GM18502 (cell line): ENCODE measurements around the gene RNF213.

Experiments
- ATAC-seq: cut with Tn5 transposase; IDR thresholded peaks from one replicate; pipeline ENCODE4 v1.9.1; 2021; ENCODE audit warnings: mild to moderate bottlenecking; ENCODE audit not compliant: unreplicated experiment, poor library complexity

Gene RNF213

GRCh38 chr17:80363120-80363515, 102.5 kb downstream of the RNF213 start:
- ATAC-seq: no peak

GRCh38 chr17:80363518-80364090, 103.0 kb downstream of the RNF213 start:
- no peak for ATAC-seq

GRCh38 chr17:80364091-80364691, 103.5 kb downstream of the RNF213 start:
- no peak for ATAC-seq

- ATAC-seq: no peak
Observed at GRCh38 chr17:80365001-80365965, 104.6 kb downstream of the RNF213 start.

- no peak for ATAC-seq
Observed at GRCh38 chr17:80365983-80366382, 105.3 kb downstream of the RNF213 start.

- no peak for ATAC-seq
Observed at GRCh38 chr17:80367503-80367902, 106.9 kb downstream of the RNF213 start.

GRCh38 chr17:80371196-80371595, 110.5 kb downstream of the RNF213 start:
- no peak for ATAC-seq

GRCh38 chr17:80372456-80372855, 111.8 kb downstream of the RNF213 start:
- no peak for ATAC-seq

GRCh38 chr17:80372922-80373570, 112.4 kb downstream of the RNF213 start:
- ATAC-seq: no peak

GRCh38 chr17:80374039-80374731, 113.5 kb downstream of the RNF213 start:
- no peak for ATAC-seq

GRCh38 chr17:80374732-80375585, 114.3 kb downstream of the RNF213 start:
- ATAC-seq: no peak

- ATAC-seq: no peak
Observed at GRCh38 chr17:80376531-80376930, 115.9 kb downstream of the RNF213 start.

GRCh38 chr17:80377798-80378197, 117.1 kb downstream of the RNF213 start:
- ATAC-seq: no peak

GRCh38 chr17:80379348-80379747, 118.7 kb downstream of the RNF213 start:
- ATAC-seq: no peak

- no peak for ATAC-seq
Observed at GRCh38 chr17:80380068-80380467, 119.4 kb downstream of the RNF213 start.

- no peak for ATAC-seq
Observed at GRCh38 chr17:80380555-80381002, 119.9 kb downstream of the RNF213 start.

GRCh38 chr17:80381416-80381923, 120.8 kb downstream of the RNF213 start:
- ATAC-seq: no peak

- no peak for ATAC-seq
Observed at GRCh38 chr17:80382446-80382845, 121.8 kb downstream of the RNF213 start.

- ATAC-seq: no peak
Observed at GRCh38 chr17:80382956-80383355, 122.3 kb downstream of the RNF213 start.
